GM12872 (cell line): ENCODE measurements around the gene PRR7.

Experiments used
- TF ChIP-seq, protein P1 (sequence below): IDR thresholded peaks from 3 replicates; pipeline ENCODE4 v1.5.1; 2011; ENCODE audit warnings: low read depth, mild to moderate bottlenecking, low read length, moderate library complexity; ENCODE audit not compliant: insufficient read depth

PRR7 gene

GRCh38 chr5:177443144-177443983 is 3.2 kb upstream of the PRR7 start:
- TF ChIP-seq, protein P1, sequence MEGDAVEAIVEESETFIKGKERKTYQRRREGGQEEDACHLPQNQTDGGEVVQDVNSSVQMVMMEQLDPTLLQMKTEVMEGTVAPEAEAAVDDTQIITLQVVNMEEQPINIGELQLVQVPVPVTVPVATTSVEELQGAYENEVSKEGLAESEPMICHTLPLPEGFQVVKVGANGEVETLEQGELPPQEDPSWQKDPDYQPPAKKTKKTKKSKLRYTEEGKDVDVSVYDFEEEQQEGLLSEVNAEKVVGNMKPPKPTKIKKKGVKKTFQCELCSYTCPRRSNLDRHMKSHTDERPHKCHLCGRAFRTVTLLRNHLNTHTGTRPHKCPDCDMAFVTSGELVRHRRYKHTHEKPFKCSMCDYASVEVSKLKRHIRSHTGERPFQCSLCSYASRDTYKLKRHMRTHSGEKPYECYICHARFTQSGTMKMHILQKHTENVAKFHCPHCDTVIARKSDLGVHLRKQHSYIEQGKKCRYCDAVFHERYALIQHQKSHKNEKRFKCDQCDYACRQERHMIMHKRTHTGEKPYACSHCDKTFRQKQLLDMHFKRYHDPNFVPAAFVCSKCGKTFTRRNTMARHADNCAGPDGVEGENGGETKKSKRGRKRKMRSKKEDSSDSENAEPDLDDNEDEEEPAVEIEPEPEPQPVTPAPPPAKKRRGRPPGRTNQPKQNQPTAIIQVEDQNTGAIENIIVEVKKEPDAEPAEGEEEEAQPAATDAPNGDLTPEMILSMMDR, result no peak

DNA sequence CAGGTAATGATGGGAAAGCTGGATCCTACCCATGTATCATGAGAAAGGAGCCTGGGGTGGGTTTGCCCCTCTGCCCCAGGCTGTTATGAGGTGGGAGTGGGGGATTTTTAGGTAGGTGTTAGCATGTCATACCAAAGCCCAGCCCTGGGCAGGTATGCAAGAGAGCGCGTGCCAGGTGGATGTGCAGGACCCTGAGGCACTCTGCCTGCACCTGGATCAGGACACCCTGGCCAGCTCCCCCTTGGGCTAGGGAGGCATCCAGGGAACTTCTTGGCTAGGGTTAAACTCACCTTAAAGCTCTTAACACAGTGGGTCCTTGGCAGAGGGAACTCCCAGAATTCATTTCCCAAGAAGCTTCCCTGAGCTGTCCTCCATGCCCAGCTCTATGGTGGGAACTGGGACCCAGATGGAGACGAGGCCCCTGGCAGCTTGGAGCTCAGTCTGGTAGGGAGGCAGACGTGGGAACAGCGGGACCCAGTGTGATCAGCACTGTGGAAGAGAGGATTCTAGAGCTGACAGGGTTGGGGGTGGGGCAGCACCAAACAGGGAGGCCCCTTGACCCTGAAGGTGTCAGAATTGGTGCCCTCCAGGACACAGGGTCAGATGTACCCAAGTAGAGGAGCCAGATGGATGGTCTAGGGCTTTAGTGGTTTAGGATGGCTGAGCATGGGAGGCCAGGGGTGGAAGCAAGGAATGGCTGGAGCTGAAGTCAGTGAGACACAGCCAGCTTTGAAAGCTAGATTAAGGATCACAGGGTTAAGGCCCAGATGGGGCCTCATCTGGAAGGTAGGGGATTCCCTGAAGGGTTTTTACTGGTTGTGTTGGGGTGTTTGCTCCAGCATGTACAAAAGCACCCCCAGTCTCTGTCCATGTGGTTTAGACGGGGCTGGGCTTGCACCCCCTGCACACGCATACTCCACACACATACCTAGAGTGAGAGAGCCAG is 2.2 kb upstream of the PRR7 start:
- TF ChIP-seq, protein P1, result no peak

- TF ChIP-seq, protein P1, result no peak
These were observed 1.3 kb upstream of the PRR7 start for GRCh38 chr5:177445052-177445916.

- TF ChIP-seq, protein P1, result no peak
These were observed 756 bp upstream of the PRR7 start for GRCh38 chr5:177445917-177446199.

- TF ChIP-seq, protein P1, result no peak
These were observed 524 bp downstream of the PRR7 start for GRCh38 chr5:177447066-177447610.

GRCh38 chr5:177447611-177448243 is 1.1 kb downstream of the PRR7 start:
- TF ChIP-seq, protein P1, result no peak
